UCSD-AML1 (cell line): Measurements from ENCODE around the gene PTGES3.
"Not testable (repeated sequence)": the region's sequence is repeated elsewhere in the genome, so short reads cannot be mapped to it uniquely, and the experiment has no call there.

Source experiments
- DNase-seq: peaks from one replicate; lab custom pipeline; 2025; ENCODE audit not compliant: unreplicated experiment; lab: John Stamatoyannopoulos, UW

PTGES3 gene

DNA sequence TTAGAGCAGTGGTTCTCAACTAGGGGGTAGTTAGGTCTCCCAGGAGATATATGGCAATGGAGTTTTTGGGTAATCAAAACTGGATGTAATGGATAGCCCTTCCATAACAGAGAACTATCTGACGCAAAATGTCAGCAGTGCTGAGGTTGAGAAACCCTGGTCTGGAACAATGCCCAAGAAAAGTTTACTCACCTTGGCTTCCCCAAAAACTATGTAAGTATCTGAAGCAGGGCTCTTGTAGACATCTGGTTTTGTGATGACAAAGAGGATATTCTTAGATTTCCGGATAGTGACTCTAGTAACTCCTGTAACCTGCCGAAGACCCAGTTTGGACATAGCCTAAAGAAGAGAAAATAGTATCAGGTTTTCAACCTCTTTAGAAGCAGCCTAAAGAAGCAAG lies 25.3 kb upstream of the PTGES3 start:
- DNase-seq: no peak

DNA sequence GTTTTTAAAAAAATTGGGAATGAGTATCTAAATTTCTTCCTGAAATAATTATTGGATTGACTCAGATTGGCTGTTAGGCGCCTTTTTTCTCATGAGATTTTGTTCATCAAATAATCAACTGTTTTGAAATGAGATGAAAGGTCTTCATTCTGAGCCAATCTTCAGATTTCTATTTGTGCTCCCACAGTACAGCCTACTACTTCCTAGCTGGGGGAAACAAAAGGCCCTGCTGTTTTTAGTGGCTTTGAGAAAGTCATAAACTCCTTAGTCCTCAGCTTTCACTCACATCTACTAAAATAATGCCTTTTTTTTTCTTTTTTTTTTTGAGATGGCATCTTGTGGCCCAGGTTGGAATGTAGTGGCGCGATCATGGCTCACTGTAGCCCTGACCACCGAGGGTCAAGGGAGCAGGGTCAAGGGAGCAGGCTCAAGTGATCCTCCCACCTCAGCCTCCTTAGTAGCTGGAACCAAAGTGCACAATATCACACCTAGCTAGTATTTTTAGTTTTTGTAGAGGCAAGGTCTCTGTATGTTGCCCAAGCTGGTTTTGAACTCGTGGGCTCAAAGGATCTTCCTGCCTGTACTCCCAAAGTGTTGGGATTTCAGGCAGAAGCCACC lies 21.8 kb upstream of the PTGES3 start:
- no peak for DNase-seq

DNA sequence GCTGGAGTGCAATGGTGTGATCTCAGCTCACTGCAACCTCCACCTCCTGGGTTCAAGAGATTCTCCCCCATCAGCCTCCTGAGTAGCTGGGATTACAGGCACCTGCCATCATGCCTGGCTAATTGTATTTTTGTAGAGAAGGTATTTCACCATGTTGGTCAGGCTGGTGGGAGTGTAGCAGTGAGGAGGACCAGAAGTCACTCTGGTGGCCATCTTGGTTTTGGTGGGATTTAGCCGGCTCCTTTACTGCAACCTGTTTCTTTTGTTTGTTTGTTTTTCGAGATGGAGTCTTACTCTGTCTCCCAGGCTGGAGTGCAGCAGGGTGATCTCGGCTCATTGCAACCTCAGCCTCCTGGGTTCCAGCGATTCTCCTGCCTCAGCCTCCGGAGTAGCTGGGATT lies 16.4 kb upstream of the PTGES3 start:
- DNase-seq: not testable (repeated sequence)

DNA sequence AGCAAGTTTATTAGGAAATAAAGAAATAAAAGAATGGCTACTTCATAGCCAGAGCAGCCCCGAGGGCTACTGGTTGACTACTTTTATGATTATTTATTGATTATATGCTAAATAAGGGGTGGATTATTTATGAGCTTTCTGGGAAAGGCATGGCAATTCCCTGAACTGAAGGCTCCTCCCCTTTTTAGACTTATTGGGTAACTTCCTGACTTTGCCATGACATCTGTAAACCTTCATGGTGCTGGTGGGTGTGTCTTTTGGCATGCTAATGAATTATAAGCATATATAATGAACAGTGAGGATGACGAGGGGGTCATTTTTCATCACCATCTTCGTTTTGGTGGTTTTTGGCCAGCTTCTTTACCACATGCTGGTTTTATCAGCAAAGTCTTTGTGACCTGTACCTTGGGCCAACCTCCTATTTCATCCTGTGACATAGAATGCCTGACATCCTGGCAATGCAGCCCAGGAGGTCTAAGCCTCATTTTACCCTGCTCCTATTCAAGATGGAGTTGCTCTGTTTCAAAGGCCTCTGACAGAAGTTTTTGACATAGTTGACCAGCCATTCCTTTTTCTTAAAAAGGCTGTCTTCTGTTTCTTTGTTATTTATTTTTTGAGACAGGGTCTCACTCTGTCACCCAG lies 11.1 kb upstream of the PTGES3 start:
- DNase-seq: no peak

DNA sequence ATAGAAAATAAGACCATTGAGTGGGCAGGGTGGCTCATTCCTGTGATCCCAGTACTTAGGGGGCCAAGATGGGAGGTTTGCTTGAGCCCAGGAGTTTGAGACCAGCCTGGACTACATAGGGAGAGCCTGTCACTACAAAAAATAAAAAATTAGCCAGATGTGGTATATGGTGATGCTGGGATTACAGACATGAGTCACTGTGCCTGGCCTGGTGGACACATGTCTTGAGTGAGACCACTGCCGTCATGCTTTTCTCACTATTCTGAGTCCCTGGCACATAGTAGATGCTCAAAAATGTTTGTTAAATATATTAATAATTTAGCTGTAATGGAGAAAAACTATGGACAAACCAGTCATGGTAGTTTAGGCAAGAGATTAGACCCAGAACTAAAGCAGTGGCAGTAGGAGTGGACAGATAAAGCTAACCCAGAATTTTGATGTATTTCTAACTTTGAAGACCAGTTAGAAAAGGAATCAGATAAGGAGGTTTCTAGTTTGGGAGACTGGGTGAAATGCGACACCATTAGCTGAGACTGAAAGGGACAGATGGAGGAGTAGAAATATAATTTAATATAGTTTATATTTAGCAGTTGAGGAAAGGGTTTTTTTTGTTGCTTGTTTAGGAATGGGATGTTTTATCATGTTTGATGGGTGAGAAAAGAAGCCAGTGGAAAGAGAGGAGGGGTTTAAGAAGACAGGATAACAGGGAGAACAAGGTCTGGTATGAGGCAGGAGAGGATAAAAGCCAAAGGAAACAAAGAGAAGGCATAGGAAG lies 7.4 kb upstream of the PTGES3 start:
- DNase-seq: no peak

DNA sequence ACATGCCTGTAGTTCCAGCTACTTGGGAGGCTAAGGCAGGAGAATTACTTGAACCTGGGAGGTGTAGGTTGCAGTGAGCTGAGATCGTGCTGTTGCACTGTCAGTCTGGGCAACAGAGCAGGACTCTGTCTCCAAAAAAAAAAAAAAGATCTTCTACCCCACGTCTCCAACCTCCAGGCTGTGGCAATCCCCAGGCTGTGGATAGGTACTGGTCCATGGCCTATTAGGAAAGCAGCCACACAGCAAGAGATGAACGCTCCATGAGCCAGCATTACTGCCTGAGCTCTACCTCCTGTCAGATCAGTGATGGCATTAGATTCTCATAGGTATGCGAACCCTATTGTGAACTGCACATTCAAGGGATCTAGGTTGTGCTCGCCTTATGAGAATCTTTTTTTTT lies 6.1 kb upstream of the PTGES3 start:
- no peak for DNase-seq

DNA sequence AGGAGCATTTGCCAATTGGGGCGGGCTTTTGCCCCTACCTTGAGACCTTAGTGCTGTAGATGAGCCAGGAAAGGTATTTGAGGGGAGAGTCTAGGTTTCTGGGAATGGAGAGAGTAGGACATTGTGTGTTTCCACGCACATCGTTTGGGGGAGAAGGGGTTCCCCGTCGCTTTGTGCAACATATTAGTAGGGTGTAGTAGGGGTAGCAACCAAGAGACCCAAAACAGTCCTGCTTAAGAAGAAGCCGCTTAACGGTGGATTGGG lies 694 bp upstream of the PTGES3 start:
- no peak for DNase-seq

DNA sequence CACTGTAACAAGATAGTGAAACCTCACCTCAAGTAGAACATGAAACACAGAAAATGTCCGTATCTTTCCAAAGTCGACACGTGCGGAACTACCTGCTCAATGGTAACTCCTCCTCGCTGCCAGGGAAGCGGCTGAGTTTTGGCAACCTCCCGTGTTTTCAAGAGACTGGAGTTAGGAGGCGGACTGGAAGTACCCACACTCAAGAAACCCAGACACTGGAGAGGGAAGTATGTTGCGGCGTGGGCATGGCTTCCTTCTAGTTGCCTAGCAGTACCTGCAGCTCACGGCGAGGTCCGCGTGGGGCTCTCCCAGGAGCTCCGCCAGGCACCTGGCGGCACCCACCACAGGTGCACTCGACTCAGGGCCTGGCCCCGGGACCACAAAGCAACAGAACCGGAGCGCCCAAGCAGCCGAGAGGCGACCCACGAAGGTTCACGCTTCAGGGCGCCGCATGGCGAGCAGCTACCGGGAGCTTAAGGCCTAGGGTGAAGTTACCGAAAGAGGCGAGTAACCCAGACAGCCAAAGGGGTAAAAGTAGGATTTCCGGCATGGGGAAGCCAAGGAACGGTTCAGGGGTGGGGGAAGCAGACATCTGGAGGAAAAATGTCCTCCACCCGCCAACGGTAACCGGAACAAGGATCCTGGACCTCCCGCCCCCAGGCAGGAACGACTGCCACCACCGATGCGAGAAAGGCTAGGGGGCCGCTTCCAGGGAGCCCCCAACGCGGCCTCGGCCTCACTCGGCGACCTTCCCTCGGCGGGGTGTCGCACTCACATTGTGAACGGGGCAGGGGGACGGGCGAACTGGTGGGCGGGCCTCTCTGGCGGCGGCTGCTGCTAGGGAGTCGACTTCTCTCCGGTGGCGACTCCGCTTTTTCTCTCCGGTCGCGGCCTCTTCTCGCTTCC lies 608 bp downstream of the PTGES3 start:
- peak; percentile 57 for DNase-seq

DNA sequence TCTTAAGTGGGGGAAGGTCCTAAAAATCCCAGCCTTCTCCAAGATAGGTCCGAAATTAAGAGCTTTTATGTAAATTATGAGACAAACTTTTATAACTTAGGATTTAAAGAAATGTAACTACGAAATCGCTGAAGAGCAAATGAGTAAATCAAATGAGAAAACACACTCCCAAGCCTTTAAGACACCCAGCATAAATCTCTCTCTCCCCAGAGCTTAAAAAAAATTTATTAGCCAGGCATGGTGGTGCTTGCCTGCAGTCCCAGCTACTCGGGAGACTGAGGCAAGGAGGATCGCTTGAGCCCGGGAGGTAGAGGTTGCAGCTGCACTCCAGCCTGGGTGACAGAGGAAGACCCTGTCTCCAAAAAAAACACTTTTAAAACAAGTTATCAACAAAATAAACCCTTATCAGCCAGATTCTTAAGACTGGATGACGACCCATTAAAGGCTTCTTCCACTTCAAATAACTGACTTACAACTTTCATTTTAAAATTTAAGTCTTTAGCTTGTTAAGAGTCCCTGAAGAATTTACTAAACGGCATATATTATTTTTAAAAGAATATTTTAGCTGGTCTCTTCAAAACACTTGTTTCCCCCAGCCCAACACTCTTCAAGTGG lies 3.2 kb downstream of the PTGES3 start:
- DNase-seq: no peak

DNA sequence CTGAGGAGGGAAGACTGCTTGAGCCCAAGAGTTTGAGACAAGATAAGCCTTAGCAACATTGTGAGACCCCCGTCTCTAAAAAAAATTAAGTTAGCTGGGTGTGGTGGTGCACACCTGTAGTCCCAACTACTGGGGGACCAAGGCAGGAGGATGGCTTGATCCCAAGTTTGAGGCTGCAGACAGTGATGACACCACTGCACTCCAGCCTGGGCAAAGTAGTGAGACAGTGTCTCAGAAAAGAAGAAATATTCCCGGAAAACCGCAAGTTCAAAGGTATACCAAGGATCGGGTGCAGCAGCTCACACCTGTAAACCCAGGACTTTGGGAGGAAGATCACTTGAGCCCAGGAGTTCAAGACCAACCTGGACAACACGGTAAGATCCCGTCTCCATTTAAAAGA lies 5.8 kb downstream of the PTGES3 start:
- no peak for DNase-seq

DNA sequence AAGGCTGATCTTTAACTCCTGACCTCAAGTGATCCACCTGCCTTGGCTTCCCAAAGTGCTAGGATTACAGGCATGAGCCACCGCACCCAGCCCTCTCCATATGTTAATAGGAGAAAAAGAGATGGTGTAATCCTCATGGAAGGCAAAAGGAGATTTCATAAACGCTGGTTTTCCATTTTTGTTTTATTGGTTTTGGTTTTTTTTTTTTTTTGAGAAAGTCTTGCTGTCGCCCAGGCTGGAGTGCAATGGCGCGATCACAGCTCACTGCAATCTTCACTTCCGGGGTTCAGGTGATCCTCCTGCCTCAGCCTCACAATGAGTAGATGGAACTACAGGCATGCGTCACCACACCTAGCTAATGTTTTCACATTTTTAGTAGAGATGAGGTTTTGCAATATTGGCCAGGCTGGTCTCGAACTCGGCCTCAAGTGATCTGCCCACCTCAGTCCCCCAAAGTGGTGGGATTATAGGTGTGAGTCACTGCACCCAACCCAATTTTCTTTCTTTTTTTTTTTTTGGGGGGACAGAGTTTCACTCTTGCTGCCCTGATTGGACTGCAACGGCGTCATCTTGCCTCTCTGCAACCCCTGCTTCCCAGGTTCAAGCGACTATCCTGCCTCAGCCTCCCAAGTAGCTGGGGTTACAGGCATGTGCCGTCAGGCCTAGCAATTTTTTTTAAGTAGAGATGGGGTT lies 8.1 kb downstream of the PTGES3 start:
- no peak for DNase-seq

DNA sequence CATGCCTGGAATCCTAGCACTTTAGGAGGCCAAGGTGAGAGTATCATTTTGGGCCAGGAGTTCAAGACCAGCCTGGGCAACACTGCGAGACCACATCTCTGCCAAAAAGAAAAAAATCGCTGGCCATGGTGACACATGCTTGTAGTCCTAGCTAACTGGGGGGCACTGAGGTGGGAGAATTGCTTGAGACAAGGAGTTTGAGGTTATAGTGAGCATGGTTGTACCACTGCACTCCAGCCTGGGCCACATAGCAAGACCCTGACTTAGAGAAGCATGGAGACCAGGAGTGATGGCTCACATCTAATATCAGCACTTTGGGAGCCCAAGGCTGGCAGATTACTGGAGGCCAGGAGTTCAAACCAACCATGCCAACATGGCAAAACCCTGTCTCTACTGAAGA lies 9.2 kb downstream of the PTGES3 start:
- DNase-seq: no peak

DNA sequence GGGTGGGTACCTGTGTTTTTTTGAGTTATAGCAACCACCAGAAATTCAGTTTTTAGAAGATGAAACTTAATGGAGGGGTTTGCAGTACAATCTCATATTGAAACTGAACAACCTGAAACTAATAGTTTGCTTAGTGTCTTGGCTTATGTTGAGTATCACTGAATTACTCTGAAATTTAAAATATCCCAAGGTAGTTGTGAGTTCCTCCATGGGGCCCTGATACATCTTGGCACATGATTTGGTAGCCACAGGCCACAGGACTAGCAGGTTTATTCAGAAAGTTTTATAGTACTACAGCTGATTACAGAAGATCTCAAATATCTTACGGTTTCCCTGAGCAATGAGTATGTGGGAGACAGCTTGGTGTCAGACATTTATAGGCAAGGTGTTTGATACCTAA lies 10.4 kb downstream of the PTGES3 start:
- no peak for DNase-seq

DNA sequence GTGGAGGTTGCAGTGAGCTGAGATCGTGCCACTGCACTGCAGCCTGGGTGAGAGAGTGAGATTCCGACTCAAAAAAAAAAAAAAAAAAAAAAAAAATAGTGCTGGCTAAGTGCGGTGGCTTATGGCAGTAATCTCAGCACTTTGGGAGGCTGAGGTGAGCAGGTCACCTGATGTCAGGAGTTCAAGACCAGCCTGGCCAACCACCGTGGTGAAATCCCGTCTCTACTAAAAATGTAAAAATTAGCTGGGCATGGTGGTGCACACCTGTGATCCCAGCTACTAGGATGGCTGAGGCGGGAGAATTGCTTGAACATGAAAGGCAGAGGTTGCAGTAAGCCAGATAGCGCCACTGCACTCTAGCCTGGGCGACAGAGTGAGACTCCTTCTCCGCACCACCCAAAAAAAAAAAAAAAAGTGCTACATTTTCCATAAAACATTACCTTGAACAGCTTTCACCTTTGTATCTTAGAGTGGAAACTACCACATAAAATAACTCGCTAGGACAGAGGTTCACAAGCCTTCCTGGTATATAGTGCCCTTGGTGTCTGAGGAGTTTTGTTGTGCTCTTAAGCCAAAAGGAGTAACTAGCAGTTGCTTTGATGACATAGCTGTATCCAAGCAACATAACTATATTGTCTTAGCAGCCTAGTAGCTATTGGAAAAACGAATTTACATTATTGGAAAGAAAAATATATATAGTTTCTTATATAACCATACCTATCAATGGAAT lies 11.1 kb downstream of the PTGES3 start:
- no peak for DNase-seq

DNA sequence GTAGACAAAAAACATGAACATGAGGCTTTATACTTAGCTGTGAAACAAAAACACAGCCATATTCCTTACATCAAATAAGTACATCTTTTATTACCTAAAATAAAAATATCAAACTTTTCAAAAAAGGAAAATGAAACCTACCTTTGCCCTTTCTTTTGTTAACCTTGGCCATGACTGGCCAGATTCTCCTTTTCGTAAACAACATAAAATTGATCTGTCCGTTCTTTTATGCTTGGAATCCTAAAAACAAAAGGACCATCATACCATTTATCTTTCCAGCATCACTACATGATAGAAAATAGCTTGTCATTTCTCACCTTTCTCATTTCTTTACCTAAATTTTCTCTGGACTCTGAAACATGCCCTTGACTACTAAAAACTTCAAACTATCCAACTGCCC lies 16.5 kb downstream of the PTGES3 start:
- no peak for DNase-seq

DNA sequence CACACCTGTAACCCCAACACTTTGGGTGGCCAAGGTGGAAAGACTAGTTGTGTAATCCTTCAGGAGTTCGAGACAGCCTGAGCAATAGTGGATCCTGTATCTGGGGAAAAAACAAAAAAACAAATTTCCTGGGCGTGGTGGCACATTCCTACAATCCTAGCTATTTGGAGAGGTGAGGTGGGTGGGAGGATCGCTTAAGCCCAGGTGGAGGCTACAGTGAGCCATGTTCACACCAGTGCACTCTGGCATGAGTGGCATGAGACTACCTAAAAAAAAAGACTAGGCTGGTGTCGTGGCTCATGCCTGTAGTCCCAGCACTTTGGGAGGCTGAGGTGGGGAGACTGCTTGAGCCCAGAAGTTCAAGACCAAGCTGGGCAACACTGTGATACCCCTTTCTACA lies 17.2 kb downstream of the PTGES3 start:
- DNase-seq: no peak

DNA sequence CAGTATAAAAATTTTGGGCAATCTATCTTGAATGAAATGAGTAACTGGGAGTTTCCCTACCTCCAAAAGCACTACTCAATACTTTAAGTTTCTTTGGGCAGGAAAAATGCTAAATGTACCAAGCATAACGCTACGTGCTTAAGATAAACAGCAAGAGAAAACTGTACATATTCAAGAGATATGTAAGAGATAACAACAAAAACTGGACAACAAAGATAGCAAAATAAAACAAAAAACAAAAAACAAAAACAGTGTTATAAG lies 20.0 kb downstream of the PTGES3 start:
- DNase-seq: no peak

DNA sequence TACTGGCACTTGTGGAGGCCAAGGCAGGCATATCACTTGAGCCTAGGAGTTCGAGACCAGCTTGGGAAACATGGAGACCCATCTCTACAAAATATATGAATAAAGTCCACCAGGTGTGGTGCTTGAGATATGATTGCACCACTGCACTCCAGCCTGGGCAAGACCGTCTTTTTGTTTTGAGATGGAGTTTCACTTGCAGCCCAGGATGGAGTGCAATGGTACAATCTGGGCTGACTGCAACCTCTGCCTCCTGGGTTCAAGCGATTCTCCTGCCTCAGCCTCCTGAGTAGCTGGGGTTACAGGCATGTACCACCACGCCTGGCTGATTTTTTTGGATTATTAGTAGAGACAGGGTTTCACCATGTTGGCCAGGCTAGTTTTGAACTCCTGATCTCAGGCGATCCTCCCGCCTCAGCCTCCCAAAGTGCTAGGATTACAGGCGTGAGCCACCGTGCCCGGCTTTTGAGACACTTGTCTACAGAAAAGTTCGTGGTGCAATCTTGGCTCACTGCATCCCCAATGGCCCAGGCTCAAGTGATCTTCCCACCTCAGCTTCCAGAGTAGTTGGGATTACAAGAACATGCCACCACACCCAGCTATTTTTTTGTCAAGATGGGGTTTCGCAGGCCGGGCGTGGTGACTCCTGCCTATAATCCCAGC lies 26.0 kb downstream of the PTGES3 start:
- no peak for DNase-seq

DNA sequence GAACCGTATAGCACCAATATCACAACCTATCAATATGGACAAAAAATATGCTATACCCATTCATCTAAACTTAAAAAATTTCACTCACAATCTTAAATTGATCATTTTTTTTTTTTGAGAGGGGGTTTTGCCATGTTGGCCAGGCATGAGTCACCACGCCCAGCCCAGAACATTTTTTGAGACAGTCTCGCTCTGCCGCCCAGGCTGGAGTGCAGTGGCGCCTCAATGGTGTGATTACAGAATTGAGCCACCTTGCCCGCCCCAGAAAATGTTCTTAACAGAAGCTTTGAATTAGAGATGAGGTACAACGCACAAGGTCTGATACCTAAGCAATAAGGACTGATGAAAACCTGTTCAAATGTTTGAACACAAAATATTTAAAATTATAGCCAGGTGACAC lies 26.5 kb downstream of the PTGES3 start:
- DNase-seq: no peak

DNA sequence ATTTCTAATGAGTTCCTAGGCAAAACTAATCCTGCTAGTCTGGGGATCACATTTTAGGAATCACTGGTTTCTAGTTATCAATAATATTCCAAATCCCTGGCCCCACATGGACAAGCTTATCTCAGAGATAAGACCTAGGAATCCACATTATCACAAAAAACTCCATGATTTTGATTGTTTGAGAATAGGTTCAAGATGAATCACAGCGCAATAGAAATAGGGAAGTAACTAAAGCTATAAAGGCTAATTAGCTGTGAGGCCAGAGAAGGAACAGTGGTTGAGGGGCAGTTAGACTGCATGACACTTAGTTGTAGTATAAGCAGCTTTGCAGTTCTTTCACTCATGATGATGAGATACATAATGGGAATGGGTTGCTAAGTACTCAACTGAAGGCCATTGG lies 29.2 kb downstream of the PTGES3 start:
- DNase-seq: no peak
